ENCODE data around the gene CSNK1G1.

DNA sequence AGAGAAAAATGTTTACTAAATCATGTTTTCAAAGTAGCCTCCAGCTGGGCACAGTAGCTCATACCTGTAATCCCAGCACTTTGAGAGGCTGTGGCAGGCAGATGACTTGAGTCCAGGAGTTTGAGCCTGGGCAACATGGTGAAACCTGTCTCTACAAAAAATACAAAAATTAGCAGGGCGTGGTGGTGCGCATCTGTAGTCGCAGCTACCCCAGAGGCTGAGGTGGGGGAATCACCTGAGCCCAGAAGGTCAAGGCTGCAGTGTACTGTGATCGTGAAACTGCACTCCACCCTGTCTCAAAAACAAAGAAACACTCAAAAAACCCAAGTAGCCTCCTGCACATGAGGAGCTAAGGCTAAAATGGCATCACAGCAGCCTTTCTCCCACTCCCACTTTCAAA is 191.5 kb downstream of the CSNK1G1 start:
- no peak for TF ChIP-seq POLR2AphosphoS5 (IDR thresholded peaks at IDR 0.05; ENCODE audit: low read depth, low read length)
- no peak for TF ChIP-seq POLR2A (IDR thresholded peaks at IDR 0.05; ENCODE audit: low read depth, low read length)
- no peak for TF ChIP-seq TAF1 (IDR thresholded peaks at IDR 0.05; ENCODE audit: borderline replicate concordance, low read depth, low read length)
